Measurements from ENCODE around the gene PLXNA4. TPM values are rescaled to one million over a fixed set of nuclear protein-coding genes. Genes with fewer than 3 reads are reported as not detected.
A peak's percentile ranks its signal among the peaks of the same experiment; 100 is the strongest.

Gene PLXNA4
- total RNA-seq, 1 donor from 2014 or later = 13.6 TPM

GRCh38 chr7:132383962-132384361 lies 192.3 kb downstream of the PLXNA4 start:
- Mint-ChIP-seq H3K36me3 (no peaks in the 10 kb centered on the region), H3K27me3 (peaks cover 9% of the 10 kb centered on the region), H3K4me3 (no peak overlapping the region), H3K27ac (no peak overlapping the region), H3K4me1 (ENCODE audit: unreplicated experiment) (peaks cover 42% of the 10 kb centered on the region), H3K9me3 (no peaks in the 10 kb centered on the region)
- no peak for DNase-seq (ENCODE audit: extremely low spot score, unreplicated experiment)
- TF ChIP-seq CTCF (conservative IDR thresholded peaks at IDR 0.05) = no peak

- Mint-ChIP-seq H3K36me3 (no peaks in the 10 kb centered on the region), H3K27ac (peak overlapping the region; percentile 29), H3K9me3 (no peaks in the 10 kb centered on the region), H3K27me3 (peaks cover 5% of the 10 kb centered on the region), H3K4me3 (peak overlapping the region; percentile 18), H3K4me1 (ENCODE audit: unreplicated experiment) (peaks cover 44% of the 10 kb centered on the region)
- no peak for DNase-seq (ENCODE audit: extremely low spot score, unreplicated experiment)
- TF ChIP-seq CTCF (conservative IDR thresholded peaks at IDR 0.05) = no peak
These were observed 194.4 kb downstream of the PLXNA4 start for GRCh38 chr7:132381742-132382472.

GRCh38 chr7:132380059-132380458 lies 196.2 kb downstream of the PLXNA4 start:
- Mint-ChIP-seq H3K4me1 (ENCODE audit: unreplicated experiment) (peaks cover 43% of the 10 kb centered on the region), H3K9me3 (no peaks in the 10 kb centered on the region), H3K4me3 (no peak overlapping the region), H3K27me3 (peaks cover 5% of the 10 kb centered on the region), H3K27ac (no peak overlapping the region), H3K36me3 (no peaks in the 10 kb centered on the region)
- TF ChIP-seq CTCF (conservative IDR thresholded peaks at IDR 0.05) = no peak
- DNase-seq (ENCODE audit: extremely low spot score, unreplicated experiment) = no peak

GRCh38 chr7:132379292-132379691 lies 197.0 kb downstream of the PLXNA4 start:
- Mint-ChIP-seq H3K4me3 (no peak overlapping the region), H3K27me3 (peaks cover 5% of the 10 kb centered on the region), H3K9me3 (no peaks in the 10 kb centered on the region), H3K4me1 (ENCODE audit: unreplicated experiment) (peaks cover 43% of the 10 kb centered on the region), H3K27ac (no peak overlapping the region), H3K36me3 (no peaks in the 10 kb centered on the region)
- no peak for DNase-seq (ENCODE audit: extremely low spot score, unreplicated experiment)
- TF ChIP-seq CTCF (conservative IDR thresholded peaks at IDR 0.05) = no peak

GRCh38 chr7:132377703-132378584 lies 198.3 kb downstream of the PLXNA4 start:
- H3K4me3 Mint-ChIP-seq = no peak overlapping the region
- no peak for TF ChIP-seq CTCF (conservative IDR thresholded peaks at IDR 0.05)
- no peak overlapping the region for H3K27ac Mint-ChIP-seq
- H3K4me1 Mint-ChIP-seq (ENCODE audit: unreplicated experiment) = peaks cover 45% of the 10 kb centered on the region
- peaks cover 5% of the 10 kb centered on the region for H3K27me3 Mint-ChIP-seq
- no peaks in the 10 kb centered on the region for H3K36me3 Mint-ChIP-seq
- no peaks in the 10 kb centered on the region for H3K9me3 Mint-ChIP-seq
- no peak for DNase-seq (ENCODE audit: extremely low spot score, unreplicated experiment)

Measured in type B pancreatic cell (in vitro differentiated cells).